ENCODE measurements around the gene IPCEF1.

IPCEF1 gene

DNA sequence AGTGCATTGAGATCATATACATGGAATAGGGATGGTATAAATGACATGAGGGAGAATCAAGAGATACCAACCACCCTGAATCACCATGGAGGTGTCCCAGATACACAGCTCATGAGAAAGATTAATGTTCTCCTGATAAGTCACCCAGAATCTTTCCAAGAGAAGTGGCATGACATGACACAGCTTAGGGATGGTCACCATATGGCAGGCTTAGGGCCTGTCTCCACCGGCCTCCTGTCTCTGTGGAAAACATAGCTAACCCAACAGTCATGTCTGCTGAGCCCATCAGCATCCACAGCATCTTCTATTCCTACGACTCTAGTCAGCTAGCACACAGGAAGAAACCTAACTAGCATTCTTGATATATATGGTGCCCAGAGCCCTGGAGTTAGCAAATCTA, 133.3 kb downstream of the IPCEF1 start:
- H3K36me3 ChIP-seq (ENCODE audit: insufficient read depth, low read length), result no peaks in the 10 kb centered on the region
- H3K4me3 ChIP-seq (ENCODE audit: low read length, poor library complexity, severe bottlenecking), result no peak overlapping the region
- H3K27me3 ChIP-seq (ENCODE audit: insufficient read depth, low read length, poor library complexity, severe bottlenecking), result no peaks in the 10 kb centered on the region
- no peak overlapping the region for H3K4me2 ChIP-seq (ENCODE audit: low read depth, low read length, poor library complexity, severe bottlenecking)
- no peaks in the 10 kb centered on the region for H3K9me3 ChIP-seq (ENCODE audit: insufficient read depth, low read depth, low read length)
- TF ChIP-seq, protein P1, sequence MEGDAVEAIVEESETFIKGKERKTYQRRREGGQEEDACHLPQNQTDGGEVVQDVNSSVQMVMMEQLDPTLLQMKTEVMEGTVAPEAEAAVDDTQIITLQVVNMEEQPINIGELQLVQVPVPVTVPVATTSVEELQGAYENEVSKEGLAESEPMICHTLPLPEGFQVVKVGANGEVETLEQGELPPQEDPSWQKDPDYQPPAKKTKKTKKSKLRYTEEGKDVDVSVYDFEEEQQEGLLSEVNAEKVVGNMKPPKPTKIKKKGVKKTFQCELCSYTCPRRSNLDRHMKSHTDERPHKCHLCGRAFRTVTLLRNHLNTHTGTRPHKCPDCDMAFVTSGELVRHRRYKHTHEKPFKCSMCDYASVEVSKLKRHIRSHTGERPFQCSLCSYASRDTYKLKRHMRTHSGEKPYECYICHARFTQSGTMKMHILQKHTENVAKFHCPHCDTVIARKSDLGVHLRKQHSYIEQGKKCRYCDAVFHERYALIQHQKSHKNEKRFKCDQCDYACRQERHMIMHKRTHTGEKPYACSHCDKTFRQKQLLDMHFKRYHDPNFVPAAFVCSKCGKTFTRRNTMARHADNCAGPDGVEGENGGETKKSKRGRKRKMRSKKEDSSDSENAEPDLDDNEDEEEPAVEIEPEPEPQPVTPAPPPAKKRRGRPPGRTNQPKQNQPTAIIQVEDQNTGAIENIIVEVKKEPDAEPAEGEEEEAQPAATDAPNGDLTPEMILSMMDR (conservative IDR thresholded peaks at IDR 0.05; ENCODE audit: low read length), result no peak
- TF ChIP-seq EZH2phosphoT487 (IDR thresholded peaks at IDR 0.05; ENCODE audit: borderline replicate concordance), result no peak
- H3K4me1 ChIP-seq (ENCODE audit: insufficient read depth, low read length, poor library complexity, severe bottlenecking), result peaks cover 29% of the 10 kb centered on the region
- H3K79me2 ChIP-seq (ENCODE audit: insufficient read depth, low read length), result no peaks in the 10 kb centered on the region
- H3K9ac ChIP-seq (ENCODE audit: low read depth, low read length, poor library complexity, severe bottlenecking), result no peak overlapping the region
- H2AFZ ChIP-seq (ENCODE audit: low read length), result no peak overlapping the region
- H4K20me1 ChIP-seq (ENCODE audit: insufficient read depth, low read length, poor library complexity, severe bottlenecking), result no peaks in the 10 kb centered on the region
- H3K9me2 ChIP-seq (replicated peaks; ENCODE audit: low read depth, low read length), result no peaks in the 10 kb centered on the region
- H3F3A ChIP-seq (ENCODE audit: low read depth), result no peaks in the 10 kb centered on the region

- no peak overlapping the region for H2AFZ ChIP-seq (ENCODE audit: low read length)
- H3K79me2 ChIP-seq (ENCODE audit: insufficient read depth, low read length), result no peaks in the 10 kb centered on the region
- H4K20me1 ChIP-seq (ENCODE audit: insufficient read depth, low read length, poor library complexity, severe bottlenecking), result no peaks in the 10 kb centered on the region
- H3K9me3 ChIP-seq (ENCODE audit: insufficient read depth, low read depth, low read length), result no peaks in the 10 kb centered on the region
- H3K4me2 ChIP-seq (ENCODE audit: low read depth, low read length, poor library complexity, severe bottlenecking), result no peak overlapping the region
- peaks cover 34% of the 10 kb centered on the region for H3K4me1 ChIP-seq (ENCODE audit: insufficient read depth, low read length, poor library complexity, severe bottlenecking)
- TF ChIP-seq, protein P1 (conservative IDR thresholded peaks at IDR 0.05; ENCODE audit: low read length), result no peak
- TF ChIP-seq EZH2phosphoT487 (IDR thresholded peaks at IDR 0.05; ENCODE audit: borderline replicate concordance), result no peak
- no peaks in the 10 kb centered on the region for H3K27me3 ChIP-seq (ENCODE audit: insufficient read depth, low read length, poor library complexity, severe bottlenecking)
- no peak overlapping the region for H3K4me3 ChIP-seq (ENCODE audit: low read length, poor library complexity, severe bottlenecking)
- H3F3A ChIP-seq (ENCODE audit: low read depth), result no peaks in the 10 kb centered on the region
- H3K9ac ChIP-seq (ENCODE audit: low read depth, low read length, poor library complexity, severe bottlenecking), result no peak overlapping the region
- no peaks in the 10 kb centered on the region for H3K9me2 ChIP-seq (replicated peaks; ENCODE audit: low read depth, low read length)
- H3K36me3 ChIP-seq (ENCODE audit: insufficient read depth, low read length), result no peaks in the 10 kb centered on the region
Observed at GRCh38 chr6:154222716-154223115, 133.9 kb downstream of the IPCEF1 start.

DNA sequence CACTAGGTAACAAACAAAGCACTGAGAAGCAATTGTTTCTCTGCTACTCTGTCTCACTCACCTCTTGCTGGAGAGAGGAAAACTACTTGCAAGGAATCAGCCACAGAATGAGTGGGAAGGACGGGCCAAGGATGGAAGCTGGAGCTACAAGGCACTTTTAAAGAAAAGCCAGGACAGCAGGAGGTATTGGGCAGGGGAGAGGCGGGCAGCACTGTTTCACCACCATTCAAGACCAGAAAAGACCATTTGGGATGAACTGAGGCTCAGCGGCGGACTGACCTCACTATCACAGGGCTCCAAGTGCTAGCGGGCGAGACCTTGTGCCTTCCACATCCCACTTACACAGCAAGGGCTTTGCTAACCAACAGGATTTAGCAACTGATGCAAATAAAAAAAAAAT, 137.4 kb downstream of the IPCEF1 start:
- Histone ChIP-seq H3K4me3 (ENCODE audit: low read length, poor library complexity, severe bottlenecking) (no peak overlapping the region), H3K79me2 (ENCODE audit: insufficient read depth, low read length) (no peaks in the 10 kb centered on the region), H3K4me1 (ENCODE audit: insufficient read depth, low read length, poor library complexity, severe bottlenecking) (peaks cover 34% of the 10 kb centered on the region), H3K9me3 (ENCODE audit: insufficient read depth, low read depth, low read length) (no peaks in the 10 kb centered on the region), H2AFZ (ENCODE audit: low read length) (no peak overlapping the region), H3F3A (ENCODE audit: low read depth) (no peaks in the 10 kb centered on the region), H3K9ac (ENCODE audit: low read depth, low read length, poor library complexity, severe bottlenecking) (no peak overlapping the region), H3K27me3 (ENCODE audit: insufficient read depth, low read length, poor library complexity, severe bottlenecking) (no peaks in the 10 kb centered on the region), H3K4me2 (ENCODE audit: low read depth, low read length, poor library complexity, severe bottlenecking) (no peak overlapping the region), H3K36me3 (ENCODE audit: insufficient read depth, low read length) (no peaks in the 10 kb centered on the region), H3K9me2 (replicated peaks; ENCODE audit: low read depth, low read length) (no peaks in the 10 kb centered on the region), H4K20me1 (ENCODE audit: insufficient read depth, low read length, poor library complexity, severe bottlenecking) (no peaks in the 10 kb centered on the region)
- TF ChIP-seq, protein P1 (conservative IDR thresholded peaks at IDR 0.05; ENCODE audit: low read length), result no peak
- TF ChIP-seq EZH2phosphoT487 (IDR thresholded peaks at IDR 0.05; ENCODE audit: borderline replicate concordance), result no peak
